Colonic mucosa (tissue), 4 donors: ENCODE measurements around the gene CCDC7. TPM values are rescaled to one million over a fixed set of nuclear protein-coding genes. Genes with fewer than 3 reads are reported as not detected.
"Not testable (repeated sequence)": the region's sequence is repeated elsewhere in the genome, so short reads cannot be mapped to it uniquely, and the experiment has no call there.

ENCODE experiments used
- DNase-seq: peaks from one replicate; pipeline ENCODE4 v3.0.0-alpha.2; 2020
- H3K27ac ChIP-seq: fragments of 200-600 bp; one replicate; pipeline ENCODE4 v1.8.0; 2021
- H3K27me3 ChIP-seq: fragments of 200-600 bp; one replicate; pipeline ENCODE4 v1.8.0; 2021
- H3K36me3 ChIP-seq: fragments of 200-600 bp; one replicate; pipeline ENCODE4 v1.8.0; 2021
- H3K4me1 ChIP-seq: fragments of 200-600 bp; one replicate; pipeline ENCODE4 v1.8.0; 2021; ENCODE audit warnings: mild to moderate bottlenecking
- H3K4me3 ChIP-seq: fragments of 200-600 bp; one replicate; pipeline ENCODE4 v1.8.0; 2021
- H3K9ac ChIP-seq, 2 donors: one replicate each; pipeline ENCODE4 v1.7.0; 2013; ENCODE audit warnings: control low read depth in 2 of 2, low read depth in 2 of 2, low read length in 2 of 2
- H3K9me3 ChIP-seq: fragments of 200-600 bp; one replicate; pipeline ENCODE4 v1.8.0; 2021
- intact Hi-C: fragments of 100-400 bp; cut with DNase I; formaldehyde crosslinking; loops from one replicate; pipeline ENCODE4 v1.14.1; 2022
- total RNA-seq, 2 donors: library from RNA; stranded (reverse); fragmentation: NEBNext Ultra II Directional in 1 of 2; extraction: Animal tissue kit (Norgen Biotek cat#: 25700) in 1 of 2; gene quantifications; one replicate each; pipeline ENCODE4 v1.2.1, GENCODE V29; 2021
- TF ChIP-seq, protein P1 (sequence below): fragments of 200-600 bp; IDR thresholded peaks from one replicate; pipeline ENCODE4 v1.8.0; 2022; ENCODE audit warnings: antibody characterized with exemption, mild to moderate bottlenecking
- donor health status: healthy.
- donor health status: DM: no; HTN: no; CAD: no.
- donor health status: DM: no; HTN: no; CAD: no.

Gene CCDC7
- total RNA-seq, 2 donors from 2014 or later, result 9.9 TPM

DNA sequence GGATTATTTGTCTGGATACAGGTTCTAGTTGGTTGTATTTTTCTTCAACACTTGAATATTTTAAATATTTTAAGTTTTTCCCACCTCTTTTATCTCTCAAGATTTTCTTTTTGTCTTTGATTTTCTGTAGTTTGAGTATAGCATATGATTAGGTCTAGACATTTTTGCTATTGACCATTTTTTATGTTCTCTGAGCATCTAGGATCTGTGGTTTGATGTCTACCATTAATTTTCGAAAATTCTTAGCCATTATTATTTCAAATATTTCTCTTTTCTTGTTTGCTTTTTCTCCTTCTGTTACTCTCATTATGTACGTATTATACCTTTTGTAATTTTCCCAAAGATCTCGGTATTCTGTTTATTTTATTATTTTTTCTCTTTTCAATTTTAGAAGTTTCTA is 293.0 kb downstream of the CCDC7 start:
- DNase-seq, result no peak
- Histone ChIP-seq H3K9me3 (no peaks in the 10 kb centered on the region), H3K4me3 (no peak overlapping the region), H3K27me3 (no peaks in the 10 kb centered on the region), H3K27ac (no peak overlapping the region), H3K9ac (no peak overlapping the region), H3K4me1 (no peaks in the 10 kb centered on the region), H3K36me3 (no peaks in the 10 kb centered on the region)
- TF ChIP-seq, protein P1, sequence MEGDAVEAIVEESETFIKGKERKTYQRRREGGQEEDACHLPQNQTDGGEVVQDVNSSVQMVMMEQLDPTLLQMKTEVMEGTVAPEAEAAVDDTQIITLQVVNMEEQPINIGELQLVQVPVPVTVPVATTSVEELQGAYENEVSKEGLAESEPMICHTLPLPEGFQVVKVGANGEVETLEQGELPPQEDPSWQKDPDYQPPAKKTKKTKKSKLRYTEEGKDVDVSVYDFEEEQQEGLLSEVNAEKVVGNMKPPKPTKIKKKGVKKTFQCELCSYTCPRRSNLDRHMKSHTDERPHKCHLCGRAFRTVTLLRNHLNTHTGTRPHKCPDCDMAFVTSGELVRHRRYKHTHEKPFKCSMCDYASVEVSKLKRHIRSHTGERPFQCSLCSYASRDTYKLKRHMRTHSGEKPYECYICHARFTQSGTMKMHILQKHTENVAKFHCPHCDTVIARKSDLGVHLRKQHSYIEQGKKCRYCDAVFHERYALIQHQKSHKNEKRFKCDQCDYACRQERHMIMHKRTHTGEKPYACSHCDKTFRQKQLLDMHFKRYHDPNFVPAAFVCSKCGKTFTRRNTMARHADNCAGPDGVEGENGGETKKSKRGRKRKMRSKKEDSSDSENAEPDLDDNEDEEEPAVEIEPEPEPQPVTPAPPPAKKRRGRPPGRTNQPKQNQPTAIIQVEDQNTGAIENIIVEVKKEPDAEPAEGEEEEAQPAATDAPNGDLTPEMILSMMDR, result no peak
- intact Hi-C loops, result no loop called here

DNA sequence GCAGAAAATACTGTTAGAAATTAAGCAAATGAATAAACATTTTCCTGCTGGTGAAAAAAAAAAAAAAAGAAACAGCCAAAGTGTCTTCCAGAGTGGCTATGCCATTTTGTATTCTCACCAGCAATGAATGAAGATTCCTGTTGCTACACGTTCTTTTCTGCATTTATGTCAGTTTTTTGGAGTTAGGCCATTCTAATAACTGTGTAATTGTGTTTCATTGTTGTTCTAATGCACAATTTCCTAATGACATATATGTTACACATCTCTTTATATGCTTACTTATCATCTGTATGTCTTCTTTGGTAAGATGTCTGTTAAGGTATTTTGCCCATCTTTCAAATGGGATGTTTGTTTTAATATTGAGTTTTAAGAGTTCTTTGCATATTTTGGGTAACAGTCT is 298.4 kb downstream of the CCDC7 start:
- intact Hi-C loops, result no loop called here
- no peak for DNase-seq
- TF ChIP-seq, protein P1, result no peak

DNA sequence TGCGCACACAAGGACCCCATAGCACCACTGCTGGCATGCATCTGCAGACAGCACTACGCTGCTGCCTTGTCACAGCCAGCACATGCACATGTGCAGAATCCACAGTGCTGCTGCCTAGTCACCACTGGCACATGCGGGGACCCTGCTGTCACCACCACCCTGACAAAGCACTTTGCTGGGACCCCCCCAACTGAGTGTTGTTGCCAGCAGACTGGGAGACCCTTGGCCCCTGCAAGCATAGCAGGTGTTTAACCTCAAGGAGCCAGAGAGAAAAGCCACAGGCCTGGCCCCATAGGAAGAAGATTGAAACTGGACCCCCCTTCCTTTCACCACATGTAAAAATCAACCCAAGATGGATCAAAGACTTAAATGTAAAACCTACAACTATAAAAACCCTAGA is 300.9 kb downstream of the CCDC7 start:
- Histone ChIP-seq H3K9me3 (no peaks in the 10 kb centered on the region), H3K27me3 (no peaks in the 10 kb centered on the region), H3K27ac (no peak overlapping the region), H3K4me1 (no peaks in the 10 kb centered on the region), H3K36me3 (no peaks in the 10 kb centered on the region), H3K9ac (no peak overlapping the region), H3K4me3 (no peak overlapping the region)
- no peak for DNase-seq
- TF ChIP-seq, protein P1, result no peak
- intact Hi-C loops, result no loop called here

More for the DNA sequence above, 298.4 kb downstream of the CCDC7 start:
- Histone ChIP-seq H3K27me3 (no peaks in the 10 kb centered on the region), H3K9me3 (no peaks in the 10 kb centered on the region), H3K9ac (no peak overlapping the region), H3K36me3 (no peaks in the 10 kb centered on the region), H3K4me3 (no peak overlapping the region), H3K4me1 (no peaks in the 10 kb centered on the region), H3K27ac (no peak overlapping the region)

DNA sequence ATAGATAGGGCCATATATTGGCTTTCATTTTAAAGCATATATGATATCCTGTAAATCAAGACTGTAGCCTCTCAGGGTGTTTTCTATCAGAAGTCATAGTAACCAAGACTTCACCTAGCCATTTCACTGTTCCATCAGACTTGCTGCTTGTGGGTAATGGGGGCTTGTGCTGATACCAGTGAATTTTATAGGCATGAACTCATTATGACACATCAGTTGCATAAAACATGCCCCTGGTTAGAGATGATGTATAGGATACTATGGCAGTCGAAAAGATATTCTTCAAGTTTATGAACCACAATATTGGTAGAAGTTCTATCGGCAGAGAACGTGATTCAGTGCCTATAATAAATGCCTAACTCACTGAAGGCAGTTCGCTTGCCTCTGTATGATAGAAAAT is 305.6 kb downstream of the CCDC7 start:
- no peaks in the 10 kb centered on the region for H3K4me1 ChIP-seq
- no peak overlapping the region for H3K27ac ChIP-seq
- no peak overlapping the region for H3K4me3 ChIP-seq
- H3K9ac ChIP-seq, result no peak overlapping the region
- TF ChIP-seq, protein P1, result no peak
- no peaks in the 10 kb centered on the region for H3K9me3 ChIP-seq
- no peak for DNase-seq
- no peaks in the 10 kb centered on the region for H3K36me3 ChIP-seq
- no peaks in the 10 kb centered on the region for H3K27me3 ChIP-seq
- intact Hi-C loops, result no loop called here

DNA sequence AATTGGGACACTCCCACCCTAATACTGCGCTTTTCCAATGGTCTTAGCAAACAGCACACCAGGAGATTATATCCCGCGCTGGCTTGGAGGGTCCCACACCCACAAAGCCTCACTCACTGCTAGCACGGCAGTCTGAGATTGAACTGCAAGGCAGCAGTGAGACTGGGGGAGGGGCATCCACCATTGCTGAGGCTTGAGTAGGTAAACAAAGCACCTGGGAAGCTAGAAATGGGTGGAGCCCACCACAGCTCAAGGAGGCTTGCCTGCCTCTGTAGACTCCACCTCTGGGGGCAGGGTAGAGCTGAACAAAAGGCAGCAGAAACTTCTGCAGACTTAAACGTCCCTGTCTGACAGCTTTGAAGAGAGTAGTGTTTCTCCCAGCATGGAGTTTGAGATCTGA is 309.0 kb downstream of the CCDC7 start:
- H3K4me3 ChIP-seq, H3K4me1 ChIP-seq, H3K9me3 ChIP-seq, H3K27ac ChIP-seq, H3K27me3 ChIP-seq, DNase-seq, H3K36me3 ChIP-seq, H3K9ac ChIP-seq, intact Hi-C loops: not testable (repeated sequence)

DNA sequence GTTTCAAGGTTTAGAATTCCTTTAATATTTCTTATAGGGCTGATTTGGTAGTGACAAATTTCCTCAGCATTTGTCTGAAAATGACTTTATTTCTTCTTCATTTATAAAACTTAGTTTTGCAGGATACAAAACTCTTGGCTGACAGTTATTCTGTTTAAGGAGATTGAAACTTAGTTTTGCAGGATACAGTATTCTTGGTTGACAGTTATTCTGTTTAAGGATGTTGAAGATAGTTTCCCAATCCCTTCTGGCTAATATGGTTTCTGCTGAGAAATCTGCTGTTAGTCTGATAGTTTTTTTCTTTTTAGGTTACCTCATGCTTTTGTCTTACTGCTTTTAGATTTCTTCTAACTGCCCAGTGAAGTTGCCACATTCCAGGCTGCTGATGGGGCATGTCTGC is 325.3 kb downstream of the CCDC7 start:
- intact Hi-C loops, result no loop called here
- H3K9ac ChIP-seq, result no peak overlapping the region
- no peaks in the 10 kb centered on the region for H3K9me3 ChIP-seq
- no peaks in the 10 kb centered on the region for H3K36me3 ChIP-seq
- no peak overlapping the region for H3K4me3 ChIP-seq
- H3K4me1 ChIP-seq, result no peaks in the 10 kb centered on the region
- no peaks in the 10 kb centered on the region for H3K27me3 ChIP-seq
- DNase-seq, result no peak
- no peak overlapping the region for H3K27ac ChIP-seq
- TF ChIP-seq, protein P1, result no peak
